H1 (cell line): ENCODE measurements around the gene CTSA. TPM values are rescaled to one million over a fixed set of nuclear protein-coding genes. Genes with fewer than 3 reads are reported as not detected.

Source experiments
- GABPA ChIP-seq: IDR thresholded peaks from 2 replicates; pipeline ENCODE4 v1.6.1; 2011; ENCODE audit warnings: mild to moderate bottlenecking, low read length, moderate library complexity, borderline replicate concordance; ENCODE audit not compliant: insufficient read depth
- MAX ChIP-seq: IDR thresholded peaks from 2 replicates; pipeline ENCODE4 v1.6.1; 2012; ENCODE audit warnings: inconsistent platforms
- SP1 ChIP-seq: IDR thresholded peaks from 2 replicates; pipeline ENCODE4 v1.6.1; 2011; ENCODE audit warnings: low read depth, low read length
- SP2 ChIP-seq: IDR thresholded peaks from 2 replicates; pipeline ENCODE4 v1.6.1; 2012; ENCODE audit warnings: mild to moderate bottlenecking, low read length, inconsistent platforms
- polyA plus RNA-seq, 7 experiments: library from polyadenylated mRNA; depleted of rRNA in 3 of 7; stranded (reverse) in 5 of 7; unstranded in 2 of 7; fragments of >200 nt in 5 of 7; fragments of 200-250 nt in 2 of 7; gene quantifications; 1 replicate in 5 of 7; 2 replicates in 1 of 7; 4 replicates in 1 of 7; pipeline versions ENCODE4 v1.2.1 to v1.2.3, GENCODE V29; 2011 to 2013; ENCODE audit warnings: missing spikeins in 2 of 7, mixed read lengths in 2 of 7
- total RNA-seq: library from RNA; stranded (reverse); fragmentation: NEBNext Ultra II Directional; extraction: Animal tissue kit (Norgen Biotek cat#: 25700); gene quantifications from 2 replicates; pipeline ENCODE4 v1.2.1, GENCODE V29; 2021
- TF ChIP-seq, protein P1 (sequence below): IDR thresholded peaks from 2 replicates; pipeline ENCODE4 v1.6.1; 2012; ENCODE audit warnings: low read length, inconsistent platforms
- TF ChIP-seq, protein P2 (sequence below), 3 experiments: IDR thresholded peaks; 1 replicate in 2 of 3; 2 replicates in 1 of 3; pipeline versions ENCODE4 v1.5.1 to v1.6.1; 2011; ENCODE audit warnings: low read length in 3 of 3, mild to moderate bottlenecking in 3 of 3, inconsistent platforms in 2 of 3, low read depth in 1 of 3, moderate library complexity in 1 of 3; ENCODE audit not compliant: insufficient read depth in 1 of 3; ENCODE audit errors: control extremely low read depth in 1 of 3

Gene CTSA
- total and polyA plus RNA-seq, 2 of the 8 experiments (the other 6 are each of a cell fraction or from before 2014, with no cell fraction given), result 49.7 to 74.0 TPM

DNA sequence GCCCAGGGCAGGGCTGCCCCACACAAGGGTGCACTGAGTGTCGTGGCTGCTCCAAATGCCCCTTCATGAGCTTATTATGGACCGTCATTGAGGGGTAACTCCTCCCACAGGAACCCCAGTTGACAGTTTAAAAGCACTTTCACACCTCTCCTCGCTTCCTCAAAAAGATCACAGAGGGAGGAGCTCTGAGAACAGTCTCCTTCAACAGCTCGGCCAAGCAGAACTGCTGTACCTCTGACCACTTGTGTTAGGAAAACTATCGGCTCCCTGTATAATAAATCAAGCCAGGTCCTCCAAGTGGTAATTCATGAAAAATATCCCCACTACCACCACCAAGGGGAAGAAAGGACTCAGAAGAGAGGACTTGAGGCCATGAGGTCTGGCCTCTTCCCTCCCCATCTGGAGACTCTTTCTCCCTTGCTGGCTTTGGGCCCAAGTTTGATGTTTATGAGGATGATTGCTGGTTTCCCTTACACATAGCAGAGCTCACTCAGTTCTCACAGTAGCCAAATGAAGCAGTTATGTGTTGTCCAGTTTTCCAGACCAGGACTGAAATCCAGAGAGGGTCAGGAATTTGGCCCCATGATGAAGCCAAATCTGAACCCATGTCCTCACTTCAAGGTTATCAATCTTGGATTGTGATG lies 48.8 kb upstream of the CTSA start (continued):
- TF ChIP-seq, protein P1, sequence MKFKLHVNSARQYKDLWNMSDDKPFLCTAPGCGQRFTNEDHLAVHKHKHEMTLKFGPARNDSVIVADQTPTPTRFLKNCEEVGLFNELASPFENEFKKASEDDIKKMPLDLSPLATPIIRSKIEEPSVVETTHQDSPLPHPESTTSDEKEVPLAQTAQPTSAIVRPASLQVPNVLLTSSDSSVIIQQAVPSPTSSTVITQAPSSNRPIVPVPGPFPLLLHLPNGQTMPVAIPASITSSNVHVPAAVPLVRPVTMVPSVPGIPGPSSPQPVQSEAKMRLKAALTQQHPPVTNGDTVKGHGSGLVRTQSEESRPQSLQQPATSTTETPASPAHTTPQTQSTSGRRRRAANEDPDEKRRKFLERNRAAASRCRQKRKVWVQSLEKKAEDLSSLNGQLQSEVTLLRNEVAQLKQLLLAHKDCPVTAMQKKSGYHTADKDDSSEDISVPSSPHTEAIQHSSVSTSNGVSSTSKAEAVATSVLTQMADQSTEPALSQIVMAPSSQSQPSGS, result no peak
- TF ChIP-seq, protein P2, sequence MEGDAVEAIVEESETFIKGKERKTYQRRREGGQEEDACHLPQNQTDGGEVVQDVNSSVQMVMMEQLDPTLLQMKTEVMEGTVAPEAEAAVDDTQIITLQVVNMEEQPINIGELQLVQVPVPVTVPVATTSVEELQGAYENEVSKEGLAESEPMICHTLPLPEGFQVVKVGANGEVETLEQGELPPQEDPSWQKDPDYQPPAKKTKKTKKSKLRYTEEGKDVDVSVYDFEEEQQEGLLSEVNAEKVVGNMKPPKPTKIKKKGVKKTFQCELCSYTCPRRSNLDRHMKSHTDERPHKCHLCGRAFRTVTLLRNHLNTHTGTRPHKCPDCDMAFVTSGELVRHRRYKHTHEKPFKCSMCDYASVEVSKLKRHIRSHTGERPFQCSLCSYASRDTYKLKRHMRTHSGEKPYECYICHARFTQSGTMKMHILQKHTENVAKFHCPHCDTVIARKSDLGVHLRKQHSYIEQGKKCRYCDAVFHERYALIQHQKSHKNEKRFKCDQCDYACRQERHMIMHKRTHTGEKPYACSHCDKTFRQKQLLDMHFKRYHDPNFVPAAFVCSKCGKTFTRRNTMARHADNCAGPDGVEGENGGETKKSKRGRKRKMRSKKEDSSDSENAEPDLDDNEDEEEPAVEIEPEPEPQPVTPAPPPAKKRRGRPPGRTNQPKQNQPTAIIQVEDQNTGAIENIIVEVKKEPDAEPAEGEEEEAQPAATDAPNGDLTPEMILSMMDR (IDR thresholded peaks at IDR 0.05; ENCODE audit: control extremely low read depth in 1 of 3, insufficient read depth in 1 of 3, low read depth in 1 of 3, low read length in 3 of 3), result no peak
- TF ChIP-seq SP1 (no peak), MAX (no peak), GABPA (no peak), SP2 (no peak)
